ENCODE data around the gene TMEM143. TPM values are rescaled to one million over a fixed set of nuclear protein-coding genes. Genes with fewer than 3 reads are reported as not detected.

TMEM143 gene
- total RNA-seq, 2 experiments from 2014 or later = 17.1 to 19.4 TPM

DNA sequence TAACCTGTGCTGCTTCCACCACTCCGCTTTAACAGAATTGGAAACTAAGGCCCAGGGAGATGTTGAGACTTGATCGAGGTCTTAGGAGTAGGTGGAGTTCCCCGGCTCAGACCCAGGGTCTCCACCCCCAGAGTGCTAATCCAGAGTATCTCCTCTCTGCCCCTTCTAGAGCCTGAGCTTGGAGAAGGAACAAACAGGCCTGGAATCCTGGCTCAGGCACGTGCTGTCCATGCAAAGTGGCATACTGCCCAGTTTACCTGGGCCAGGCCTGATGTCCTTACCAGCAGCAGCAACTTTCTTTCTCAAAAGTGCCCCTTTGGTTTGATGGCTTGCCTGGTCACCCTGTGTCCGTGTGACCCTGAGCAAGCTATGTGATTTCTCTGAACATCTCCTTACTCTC is 4.1 kb upstream of the TMEM143 start:
- Mint-ChIP-seq H3K9me3 (ENCODE audit: insufficient read depth) (no peaks in the 10 kb centered on the region), H3K4me3 (no peak overlapping the region), H3K27ac (no peak overlapping the region), H3K36me3 (ENCODE audit: low read depth) (no peaks in the 10 kb centered on the region), H3K27me3 (ENCODE audit: low read depth) (no peaks in the 10 kb centered on the region), H3K4me1 (ENCODE audit: low read depth) (peaks cover 15% of the 10 kb centered on the region)
- DNase-seq (no peak), ATAC-seq (no peak)
- CTCF ChIA-PET = interaction anchor here (1.2 to 2.2 kb wide), 2 partner anchors 24 to 217 kb away, joined by 3 to 5 read pairs; partner anchors contain the start of gene KDELR1
- POLR2A ChIA-PET = no interaction called here

DNA sequence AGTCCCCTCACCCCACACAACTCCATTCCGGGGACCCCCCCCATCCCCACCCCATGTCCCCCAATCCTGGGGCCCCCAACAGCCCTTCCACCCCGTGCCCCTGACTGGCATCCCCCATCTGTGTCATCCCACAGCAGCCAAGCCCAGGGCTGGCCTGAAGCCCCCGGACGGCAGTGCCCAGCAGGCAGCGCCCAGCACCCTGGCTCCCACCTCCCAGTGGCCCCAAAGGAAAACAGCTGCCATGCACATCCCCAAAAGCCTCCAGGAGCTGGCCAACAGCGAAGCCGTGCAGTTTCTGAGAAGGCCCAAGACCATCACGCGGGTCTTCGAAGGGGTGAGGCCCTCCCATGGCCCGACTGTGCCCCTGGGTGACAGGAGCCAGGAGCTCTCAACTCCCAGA is 1.9 kb upstream of the TMEM143 start:
- CTCF ChIA-PET = interaction anchor here (3.5 kb wide), 1 partner anchor 32 kb away, joined by 25 read pairs; no protein-coding TSS in a partner anchor
- Mint-ChIP-seq H3K36me3 (ENCODE audit: low read depth) (peaks cover 3% of the 10 kb centered on the region), H3K4me3 (no peak overlapping the region), H3K27ac (peak overlapping the region; percentile 97), H3K9me3 (ENCODE audit: insufficient read depth) (no peaks in the 10 kb centered on the region), H3K27me3 (ENCODE audit: low read depth) (no peaks in the 10 kb centered on the region), H3K4me1 (ENCODE audit: low read depth) (peaks cover 21% of the 10 kb centered on the region)
- no peak for ATAC-seq
- DNase-seq = no peak
- POLR2A ChIA-PET = interaction anchor here (2.1 kb wide), 1 partner anchor 26 kb away, joined by 15 read pairs; the partner anchor contains the start of gene KDELR1

DNA sequence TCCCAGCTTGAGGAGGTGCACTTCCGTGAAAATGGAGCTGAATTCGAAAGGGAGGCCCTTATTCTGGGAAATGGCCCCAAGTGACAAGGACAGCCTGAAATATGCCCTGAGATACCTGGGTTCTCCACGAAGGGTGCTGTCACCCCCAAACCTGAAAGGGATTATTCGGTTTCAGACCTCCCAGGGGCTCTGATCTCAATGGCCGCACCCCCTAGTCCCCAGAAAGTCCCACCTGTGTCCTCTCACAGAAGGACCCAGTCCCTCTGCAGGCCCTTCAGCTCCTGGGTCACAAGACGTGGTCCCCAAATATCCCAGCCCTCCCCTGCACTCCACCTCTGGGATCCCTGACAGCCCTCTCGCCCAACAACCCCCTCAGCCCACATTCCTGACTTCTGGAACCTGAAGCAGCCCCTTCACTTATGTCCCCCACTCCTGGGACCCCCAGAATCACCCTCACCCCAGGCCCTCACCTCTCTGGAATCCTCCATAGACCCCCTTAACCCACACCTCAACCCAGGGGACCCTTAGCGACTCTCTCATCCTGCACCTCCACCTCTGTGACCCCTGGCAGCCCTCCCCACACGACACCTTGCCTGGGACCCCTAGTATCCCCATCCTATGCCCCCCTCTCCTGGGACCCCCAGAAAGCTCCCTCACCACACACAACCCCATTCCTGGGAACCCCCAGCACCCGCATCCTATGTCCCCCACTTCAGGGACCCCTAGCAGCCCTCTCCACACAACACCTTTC is 1.0 kb upstream of the TMEM143 start:
- CTCF ChIA-PET = interaction anchor here (0.8 to 3.5 kb wide), 11 partner anchors 8 to 244 kb away, joined by 3 to 43 read pairs (median 6); partner anchors contain the start of genes GRWD1 and KDELR1
- peaks cover 21% of the 10 kb centered on the region for H3K4me1 Mint-ChIP-seq (ENCODE audit: low read depth)
- peak overlapping the region; percentile 86 for H3K4me3 Mint-ChIP-seq
- peaks cover 3% of the 10 kb centered on the region for H3K36me3 Mint-ChIP-seq (ENCODE audit: low read depth)
- POLR2A ChIA-PET = interaction anchor here (1.7 to 2.4 kb wide), 4 partner anchors 26 to 116 kb away, joined by 6 to 15 read pairs (median 9); partner anchors contain the start of gene KDELR1
- no peaks in the 10 kb centered on the region for H3K9me3 Mint-ChIP-seq (ENCODE audit: insufficient read depth)
- no peaks in the 10 kb centered on the region for H3K27me3 Mint-ChIP-seq (ENCODE audit: low read depth)
- DNase-seq (no peak), ATAC-seq (no peak)
- peak overlapping the region; percentile 97 for H3K27ac Mint-ChIP-seq

GRCh38 chr19:48363500-48363809 is 285 bp downstream of the TMEM143 start:
- ChIA-PET CTCF (interaction anchor here (0.9 to 3.5 kb wide), 13 partner anchors 12 to 246 kb away, joined by 3 to 43 read pairs (median 6); partner anchors contain the start of genes GRWD1 and KDELR1), POLR2A (interaction anchor here (0.6 to 2.4 kb wide), 11 partner anchors 10 to 124 kb away, joined by 3 to 15 read pairs (median 5); partner anchors contain the start of gene KDELR1)
- peak overlapping the region; percentile 97 for H3K27ac Mint-ChIP-seq
- no peaks in the 10 kb centered on the region for H3K9me3 Mint-ChIP-seq (ENCODE audit: insufficient read depth)
- DNase-seq (no peak), ATAC-seq (peak; percentile 12)
- H3K36me3 Mint-ChIP-seq (ENCODE audit: low read depth) = peaks cover 11% of the 10 kb centered on the region
- H3K4me3 Mint-ChIP-seq = peak overlapping the region; percentile 86
- peaks cover 21% of the 10 kb centered on the region for H3K4me1 Mint-ChIP-seq (ENCODE audit: low read depth)
- H3K27me3 Mint-ChIP-seq (ENCODE audit: low read depth) = no peaks in the 10 kb centered on the region

GRCh38 chr19:48362716-48363499 is 832 bp downstream of the TMEM143 start:
- CTCF ChIA-PET = interaction anchor here (0.8 to 3.5 kb wide), 12 partner anchors 11 to 246 kb away, joined by 3 to 43 read pairs (median 6); partner anchors contain the start of genes GRWD1 and KDELR1
- no peaks in the 10 kb centered on the region for H3K9me3 Mint-ChIP-seq (ENCODE audit: insufficient read depth)
- H3K36me3 Mint-ChIP-seq (ENCODE audit: low read depth) = peaks cover 13% of the 10 kb centered on the region
- no peaks in the 10 kb centered on the region for H3K27me3 Mint-ChIP-seq (ENCODE audit: low read depth)
- peaks cover 21% of the 10 kb centered on the region for H3K4me1 Mint-ChIP-seq (ENCODE audit: low read depth)
- peak overlapping the region; percentile 97 for H3K27ac Mint-ChIP-seq
- DNase-seq = peak; percentile 93
- POLR2A ChIA-PET = interaction anchor here (0.8 to 2.4 kb wide), 7 partner anchors 12 to 118 kb away, joined by 3 to 10 read pairs (median 5); partner anchors contain the start of gene KDELR1
- ATAC-seq = peak; percentile 72
- H3K4me3 Mint-ChIP-seq = peak overlapping the region; percentile 86

- ATAC-seq = no peak
- ChIA-PET POLR2A (interaction anchor here (1.0 kb wide), 1 partner anchor 40 kb away, joined by 3 read pairs; a partner anchor contains a TSS), CTCF (interaction anchor here (1.5 to 3.5 kb wide), 3 partner anchors 28 to 71 kb away, joined by 5 to 43 read pairs (median 25); partner anchors contain the start of gene KDELR1)
- Mint-ChIP-seq H3K27me3 (ENCODE audit: low read depth) (no peaks in the 10 kb centered on the region), H3K9me3 (ENCODE audit: insufficient read depth) (no peaks in the 10 kb centered on the region), H3K27ac (no peak overlapping the region), H3K4me1 (ENCODE audit: low read depth) (peaks cover 21% of the 10 kb centered on the region), H3K36me3 (ENCODE audit: low read depth) (peaks cover 13% of the 10 kb centered on the region), H3K4me3 (no peak overlapping the region)
- DNase-seq = no peak
Measured at GRCh38 chr19:48361912-48362311, 1.8 kb downstream of the TMEM143 start.

DNA sequence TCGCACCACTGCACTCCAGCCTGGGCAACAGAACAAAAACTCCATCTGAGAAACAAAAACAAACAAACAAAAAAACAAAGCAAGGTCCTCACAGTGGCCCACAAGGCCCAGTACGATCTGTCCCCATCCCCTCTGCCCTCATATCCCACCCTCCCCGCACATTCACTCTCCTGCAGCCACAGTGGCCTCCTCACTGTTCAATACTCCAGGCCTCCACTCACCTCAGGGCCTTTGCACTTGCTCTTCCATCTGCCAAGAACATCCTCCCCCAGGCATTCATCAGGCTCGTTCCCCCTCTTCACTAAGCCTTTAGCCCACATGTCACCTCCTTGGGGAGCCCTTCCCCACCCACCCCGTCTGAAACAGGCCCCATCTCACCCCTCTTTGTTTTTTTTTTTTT is 4.6 kb downstream of the TMEM143 start:
- ATAC-seq (no peak), DNase-seq (no peak)
- POLR2A ChIA-PET = no interaction called here

GRCh38 chr19:48355365-48355954 is 8.3 kb downstream of the TMEM143 start:
- Mint-ChIP-seq H3K27me3 (ENCODE audit: low read depth) (no peaks in the 10 kb centered on the region), H3K27ac (no peak overlapping the region), H3K4me1 (ENCODE audit: low read depth) (peaks cover 6% of the 10 kb centered on the region), H3K4me3 (no peak overlapping the region), H3K36me3 (ENCODE audit: low read depth) (peaks cover 10% of the 10 kb centered on the region), H3K9me3 (ENCODE audit: insufficient read depth) (no peaks in the 10 kb centered on the region)
- POLR2A ChIA-PET = no interaction called here
- no peak for ATAC-seq
- DNase-seq = no peak
- CTCF ChIA-PET = no interaction called here

More for the DNA sequence above, 4.6 kb downstream of the TMEM143 start:
- Mint-ChIP-seq H3K4me3 (no peak overlapping the region), H3K36me3 (ENCODE audit: low read depth) (peaks cover 13% of the 10 kb centered on the region), H3K27ac (no peak overlapping the region), H3K4me1 (ENCODE audit: low read depth) (peaks cover 8% of the 10 kb centered on the region), H3K27me3 (ENCODE audit: low read depth) (no peaks in the 10 kb centered on the region), H3K9me3 (ENCODE audit: insufficient read depth) (no peaks in the 10 kb centered on the region)
- CTCF ChIA-PET = no interaction called here

GRCh38 chr19:48354332-48354992 is 9.3 kb downstream of the TMEM143 start:
- ChIA-PET POLR2A (no interaction called here), CTCF (interaction anchor here (0.7 to 1.7 kb wide), 2 partner anchors 10 to 20 kb away, joined by 3 to 7 read pairs; partner anchors contain the start of genes SYNGR4 and TMEM143)
- Mint-ChIP-seq H3K4me3 (no peak overlapping the region), H3K27me3 (ENCODE audit: low read depth) (no peaks in the 10 kb centered on the region), H3K9me3 (ENCODE audit: insufficient read depth) (no peaks in the 10 kb centered on the region), H3K27ac (no peak overlapping the region), H3K4me1 (ENCODE audit: low read depth) (peaks cover 6% of the 10 kb centered on the region), H3K36me3 (ENCODE audit: low read depth) (peaks cover 8% of the 10 kb centered on the region)
- DNase-seq (no peak), ATAC-seq (no peak)

DNA sequence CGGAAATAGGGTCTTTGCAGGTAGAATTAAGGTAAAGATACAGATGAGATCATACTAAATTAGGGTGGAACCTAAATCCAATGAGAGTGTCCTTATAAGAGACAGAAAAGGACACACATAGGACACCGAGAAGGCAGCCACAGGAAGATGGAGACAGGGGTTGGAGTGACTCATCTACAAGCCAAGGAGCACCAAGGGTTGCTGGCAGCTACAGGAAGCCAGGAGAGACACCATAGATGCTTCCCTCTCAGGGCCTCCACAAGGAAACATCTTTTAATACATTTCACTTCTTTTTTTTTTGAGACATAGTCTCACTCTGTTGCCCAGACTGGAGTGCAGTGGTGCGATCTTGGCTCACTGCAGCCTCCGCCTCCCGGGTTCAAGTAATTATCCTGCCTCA is 10.1 kb downstream of the TMEM143 start:
- Mint-ChIP-seq H3K4me3 (no peak overlapping the region), H3K27ac (no peak overlapping the region), H3K4me1 (ENCODE audit: low read depth) (peaks cover 6% of the 10 kb centered on the region), H3K9me3 (ENCODE audit: insufficient read depth) (no peaks in the 10 kb centered on the region), H3K36me3 (ENCODE audit: low read depth) (peaks cover 4% of the 10 kb centered on the region), H3K27me3 (ENCODE audit: low read depth) (no peaks in the 10 kb centered on the region)
- ATAC-seq (no peak), DNase-seq (no peak)
- ChIA-PET CTCF (interaction anchor here (0.7 to 1.7 kb wide), 2 partner anchors 10 to 19 kb away, joined by 3 to 7 read pairs; partner anchors contain the start of genes SYNGR4 and TMEM143), POLR2A (interaction anchor here (0.6 kb wide), 1 partner anchor 246 kb away, joined by 3 read pairs; no protein-coding TSS in a partner anchor)

Measured in activated CD8-positive, alpha-beta T cell treated with anti-CD3 and anti-CD28 coated beads, Interleukin-2, amount 10 ng/mL, durations not matched to agents 7 days and 5 days (primary cell).